Glomerular endothelial cell (primary cell): ENCODE data around the gene DERA. TPM values are rescaled to one million over a fixed set of nuclear protein-coding genes. Genes with fewer than 3 reads are reported as not detected.
"Not testable (repeated sequence)": the region's sequence is repeated elsewhere in the genome, so short reads cannot be mapped to it uniquely, and the experiment has no call there.

Source experiments
- DNase-seq: peaks from one replicate; pipeline ENCODE4 v3.0.0-alpha.2; 2011; ENCODE audit warnings: low read depth, low spot score; ENCODE audit errors: extremely low read depth
- total RNA-seq: library from RNA; depleted of rRNA; stranded (reverse); fragments of >200 nt; gene quantifications from 2 replicates; pipeline ENCODE4 v1.2.3, GENCODE V29; 2015

Gene DERA
- total RNA-seq, 1 donor from 2014 or later = 35.7 TPM

DNA sequence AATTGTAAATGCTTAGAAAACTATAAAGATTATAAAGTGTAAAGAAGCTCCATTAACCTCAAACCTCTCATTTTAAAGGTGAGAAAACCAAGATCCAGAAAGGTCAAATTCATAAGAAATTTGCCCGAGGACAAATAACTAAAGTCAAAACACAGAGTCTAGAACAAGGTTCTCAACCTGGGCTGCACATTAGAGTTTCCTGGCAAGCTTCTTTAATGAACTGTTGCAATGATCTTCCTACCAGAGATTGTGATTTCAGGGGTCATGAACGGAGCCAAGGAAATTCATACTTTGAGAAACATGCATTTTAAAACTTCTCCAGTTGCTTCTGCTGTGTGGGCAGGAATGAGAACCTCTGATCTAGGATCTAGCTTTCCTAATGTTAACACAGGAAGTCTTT lies 86.8 kb downstream of the DERA start:
- DNase-seq = no peak

DNA sequence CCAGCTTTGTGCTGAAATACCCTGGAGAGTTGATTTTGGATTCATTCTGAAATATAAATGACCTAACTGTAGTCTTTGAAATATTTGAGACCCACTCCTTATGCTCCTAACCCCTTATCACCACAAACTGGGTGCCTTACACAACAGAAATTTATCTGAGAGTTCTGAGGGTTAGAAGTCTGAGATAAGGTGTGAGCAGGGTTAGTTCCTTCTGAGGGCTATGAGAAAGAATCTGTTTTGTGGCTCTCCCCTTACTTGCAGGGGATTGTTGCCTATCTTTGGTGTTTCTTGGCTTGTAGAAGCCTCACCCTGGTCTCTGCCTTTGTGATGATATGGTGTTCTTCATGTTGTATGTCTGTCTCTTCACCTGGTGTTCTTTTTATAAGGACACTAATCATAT lies 91.7 kb downstream of the DERA start:
- no peak for DNase-seq

DNA sequence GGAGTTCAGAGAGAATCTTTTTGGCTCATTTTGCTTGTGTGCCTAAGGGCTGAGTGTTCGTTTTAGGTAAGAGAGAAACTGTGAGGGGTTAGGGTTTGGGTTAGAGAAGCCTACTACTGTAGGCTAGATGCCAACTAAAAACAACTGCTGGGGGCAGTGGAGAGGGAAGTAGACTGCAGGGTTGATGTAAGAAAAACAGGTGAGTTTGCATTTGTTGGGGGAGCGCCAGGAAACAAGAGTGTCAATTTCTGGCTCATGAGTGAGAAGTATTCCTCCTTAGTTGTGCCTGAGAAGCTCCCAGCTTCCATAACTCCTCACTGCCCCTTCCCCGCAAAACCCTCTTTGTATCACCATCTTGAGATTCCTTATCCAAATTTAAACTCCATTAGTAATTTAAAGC lies 92.3 kb downstream of the DERA start:
- no peak for DNase-seq

DNA sequence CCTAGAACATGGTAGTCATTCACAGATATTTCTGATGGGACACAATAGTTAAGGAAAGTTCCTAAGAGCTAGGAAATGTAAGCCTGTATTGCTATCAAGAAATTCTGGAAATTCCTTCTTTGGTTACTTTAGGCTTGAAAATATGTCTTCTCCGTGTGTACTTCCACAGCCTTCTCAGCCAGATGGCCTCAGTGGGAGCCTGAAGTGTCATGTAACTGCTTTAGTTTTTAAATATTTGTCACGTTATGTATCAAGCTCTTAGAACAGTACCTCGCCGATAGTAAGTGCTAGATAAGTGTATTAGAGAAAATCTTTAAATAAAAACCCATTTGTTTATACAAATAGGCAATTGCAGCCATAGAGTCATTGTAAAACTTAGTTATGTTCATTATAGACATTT lies 95.6 kb downstream of the DERA start:
- DNase-seq = no peak

DNA sequence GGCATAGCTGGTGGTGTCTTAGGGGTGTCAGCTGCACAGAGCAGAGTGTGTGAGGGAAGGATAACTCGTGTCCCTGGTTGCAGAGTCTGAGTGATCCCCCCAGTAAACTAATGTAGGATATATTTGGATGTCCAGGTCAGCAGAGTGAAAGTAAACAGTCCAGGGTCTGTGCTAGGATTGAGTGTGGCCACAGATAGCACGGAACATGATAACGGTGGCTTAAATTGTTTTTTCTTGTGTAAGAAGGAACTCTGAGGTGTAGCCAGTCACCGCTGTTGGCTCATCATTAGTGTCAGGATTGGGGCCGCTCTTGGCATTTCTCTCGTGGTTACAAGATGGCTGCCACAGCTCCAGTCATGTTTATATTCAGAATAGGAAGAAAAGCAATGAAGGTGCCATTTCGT lies 97.3 kb downstream of the DERA start:
- no peak for DNase-seq

DNA sequence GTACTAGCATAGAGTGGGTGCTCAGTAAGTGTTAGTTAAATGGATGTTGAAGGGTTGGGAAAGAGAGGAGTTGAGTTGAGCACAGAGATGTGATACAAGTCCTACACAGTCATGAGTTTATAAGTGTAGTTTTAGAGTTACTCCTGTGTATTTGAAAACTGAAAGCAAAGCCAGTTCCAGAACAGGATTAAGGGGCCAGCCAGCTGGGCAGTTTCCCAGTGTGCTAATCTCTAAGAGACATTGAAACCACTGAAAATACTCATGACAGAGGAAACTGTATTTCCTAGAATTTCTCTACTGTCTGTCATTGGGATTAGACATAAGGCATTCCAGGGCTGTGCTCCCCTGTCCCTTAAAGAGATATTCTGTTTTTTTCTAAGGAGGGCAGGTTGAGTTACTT lies 101.0 kb downstream of the DERA start:
- no peak for DNase-seq

DNA sequence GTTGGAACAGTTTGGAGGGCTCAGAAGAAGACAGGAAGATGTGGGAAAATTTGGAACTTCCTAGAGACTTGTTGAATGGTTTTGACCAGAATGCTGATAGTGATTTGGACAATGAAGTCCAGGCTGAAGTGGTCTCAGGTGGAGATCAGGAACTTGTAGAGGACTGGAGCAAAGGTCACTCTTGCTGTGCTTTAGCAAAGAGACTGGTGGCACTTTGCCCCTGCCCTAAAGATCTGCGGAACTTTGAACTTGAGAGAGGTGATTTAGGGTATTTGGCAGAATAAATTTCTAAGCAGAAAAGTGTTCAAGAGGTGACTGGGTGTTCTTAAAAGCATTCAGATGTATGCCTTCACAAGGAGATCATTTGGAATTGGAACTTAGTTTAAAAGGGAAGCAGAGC lies 102.6 kb downstream of the DERA start:
- DNase-seq = not testable (repeated sequence)

DNA sequence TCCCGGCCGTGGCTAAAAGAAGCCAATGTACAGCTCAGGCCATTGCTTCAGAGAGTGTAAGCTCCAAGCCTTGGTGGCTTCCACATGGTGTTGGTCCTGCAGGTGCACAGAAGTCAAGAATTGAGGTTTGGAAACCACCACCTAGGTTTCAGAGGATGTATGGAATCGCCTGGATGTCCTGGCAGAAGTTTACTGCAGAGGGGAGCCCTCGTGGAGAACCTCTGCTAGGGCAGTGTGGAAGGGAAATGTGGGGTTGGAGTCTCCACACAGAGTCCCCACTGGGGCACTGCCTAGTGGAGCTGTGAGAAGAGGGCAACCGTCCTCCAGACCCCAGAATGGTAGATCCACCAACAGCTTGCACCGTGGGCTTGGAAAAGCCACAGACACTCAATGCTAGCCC lies 103.3 kb downstream of the DERA start:
- DNase-seq = not testable (repeated sequence)

DNA sequence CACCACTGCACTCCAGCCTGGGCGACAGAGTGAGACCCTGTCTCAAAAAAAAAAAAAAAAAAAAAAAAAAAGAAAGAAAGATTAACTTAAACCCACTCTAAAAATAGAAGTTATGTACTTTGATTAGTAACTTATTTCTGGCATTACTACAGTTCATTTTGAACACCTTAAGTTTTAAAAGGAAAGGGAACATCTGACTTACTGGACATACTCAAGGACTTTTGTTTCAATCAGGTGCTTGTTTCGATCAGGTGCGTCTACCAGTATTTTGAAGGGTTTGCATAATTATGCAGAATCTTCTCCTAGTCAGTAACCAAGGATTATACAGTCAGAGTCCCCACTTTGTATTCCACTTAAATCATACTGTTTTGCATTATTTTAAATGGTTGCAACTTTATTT lies 105.6 kb downstream of the DERA start:
- DNase-seq = no peak

DNA sequence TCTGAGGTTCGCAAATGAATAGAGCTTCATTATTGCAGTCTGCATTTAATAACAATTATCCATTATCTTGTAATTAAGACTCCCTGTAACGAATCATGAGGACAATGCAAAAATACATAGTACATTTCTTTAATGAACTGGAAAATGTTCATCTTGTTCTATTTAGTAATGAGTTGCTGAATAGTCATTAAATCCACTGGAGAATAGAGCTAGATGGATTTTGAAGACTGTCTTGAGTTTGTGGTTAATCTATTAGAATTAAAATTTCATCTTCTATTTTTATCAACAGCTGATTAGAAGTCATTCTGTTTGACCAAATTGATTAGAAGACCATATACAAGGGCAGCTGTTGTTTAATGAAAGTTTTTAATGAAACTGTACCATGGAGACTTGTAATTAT lies 107.2 kb downstream of the DERA start:
- no peak for DNase-seq

DNA sequence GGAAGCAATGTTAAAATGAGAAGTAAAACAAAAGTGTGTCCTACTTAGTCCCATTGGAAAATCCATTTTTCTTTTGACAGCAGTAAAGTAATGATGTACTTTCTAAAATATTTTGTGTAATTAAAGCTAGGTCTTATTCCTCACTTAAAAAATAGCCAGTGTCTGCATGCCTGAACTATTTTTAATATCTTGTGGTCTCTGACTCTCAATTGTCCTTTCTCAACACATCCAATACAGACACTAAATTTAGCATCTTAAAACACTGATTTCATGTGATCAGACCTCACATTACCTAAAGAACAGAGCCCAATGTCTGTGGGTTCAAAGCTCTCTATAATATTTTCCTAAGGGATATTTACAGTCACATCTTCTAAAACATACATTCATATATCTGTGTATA lies 108.0 kb downstream of the DERA start:
- DNase-seq = no peak

DNA sequence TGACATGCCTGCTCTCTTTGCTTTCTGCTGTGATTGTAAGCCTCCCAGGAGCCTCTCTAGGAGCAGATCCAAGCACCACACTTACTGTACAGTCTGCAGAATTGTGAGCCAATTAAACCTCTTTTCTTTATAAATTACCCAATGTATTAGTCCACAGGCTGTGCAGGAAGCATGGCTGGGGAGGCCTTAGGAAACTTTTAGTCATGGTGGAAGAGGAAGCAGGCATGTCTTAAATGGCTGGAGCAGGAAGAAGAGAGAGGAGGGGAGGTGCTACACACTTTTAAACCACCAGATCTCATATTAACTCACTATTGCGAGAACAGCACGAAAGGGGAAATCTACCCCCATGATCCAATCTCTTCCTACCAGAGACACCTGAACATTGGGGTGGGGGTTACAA lies 108.9 kb downstream of the DERA start:
- DNase-seq = no peak

DNA sequence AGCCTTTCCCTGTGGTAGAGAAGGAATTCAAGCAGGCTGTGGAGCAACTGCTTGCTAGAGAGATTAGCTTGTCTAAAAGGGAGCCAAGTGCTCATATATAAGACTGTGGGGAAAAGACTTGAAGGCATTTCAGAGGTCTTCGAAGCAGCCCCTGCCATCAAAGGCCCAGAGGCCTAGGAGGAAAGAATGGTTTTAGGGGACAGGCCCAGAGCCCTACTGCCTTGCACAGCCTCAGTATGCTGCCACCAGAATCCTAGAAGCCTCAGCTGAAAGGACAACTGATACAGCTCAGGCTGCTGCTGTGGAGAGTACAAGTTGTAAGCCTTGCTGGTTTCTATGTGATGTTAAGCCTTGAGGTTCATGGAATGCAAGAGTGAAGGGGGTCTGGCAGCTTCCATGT lies 109.9 kb downstream of the DERA start:
- no peak for DNase-seq

DNA sequence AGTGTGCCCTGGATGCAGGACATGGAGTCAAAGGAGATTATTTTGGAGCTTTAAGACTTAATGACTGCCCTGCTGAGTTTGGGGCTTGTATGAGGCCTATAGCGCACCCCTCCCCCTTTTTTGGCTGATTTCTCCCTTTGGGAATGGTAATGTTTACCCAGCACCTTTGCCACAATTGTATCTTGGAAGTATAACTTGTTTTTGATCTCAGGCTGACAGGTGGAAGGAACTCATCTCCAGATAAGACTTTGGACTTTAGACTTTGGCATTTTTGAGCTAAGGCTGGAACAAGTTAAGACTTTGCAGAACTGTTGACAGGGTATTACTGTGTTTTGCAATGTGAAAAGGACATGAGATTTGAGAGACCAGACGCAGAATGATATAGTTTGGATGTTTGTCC lies 110.5 kb downstream of the DERA start:
- DNase-seq = no peak

DNA sequence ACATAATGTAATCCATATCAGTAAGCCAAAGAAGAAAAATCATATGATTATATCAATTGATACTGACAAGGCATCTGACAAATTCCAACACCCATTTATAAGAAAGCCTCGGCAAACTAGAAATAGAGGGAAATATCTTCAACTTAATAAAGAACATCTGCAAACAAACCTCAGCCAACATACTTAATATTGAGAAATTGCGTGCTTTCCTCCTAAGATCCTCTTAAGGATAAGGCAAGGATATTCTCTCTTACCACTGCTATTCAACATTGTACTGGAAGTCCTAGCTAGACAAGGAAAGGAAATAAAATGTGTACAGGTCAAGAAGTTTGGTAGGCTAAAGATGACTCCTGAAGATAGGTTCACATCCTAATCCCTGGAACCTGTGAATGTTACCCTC lies 115.9 kb downstream of the DERA start:
- DNase-seq = no peak

DNA sequence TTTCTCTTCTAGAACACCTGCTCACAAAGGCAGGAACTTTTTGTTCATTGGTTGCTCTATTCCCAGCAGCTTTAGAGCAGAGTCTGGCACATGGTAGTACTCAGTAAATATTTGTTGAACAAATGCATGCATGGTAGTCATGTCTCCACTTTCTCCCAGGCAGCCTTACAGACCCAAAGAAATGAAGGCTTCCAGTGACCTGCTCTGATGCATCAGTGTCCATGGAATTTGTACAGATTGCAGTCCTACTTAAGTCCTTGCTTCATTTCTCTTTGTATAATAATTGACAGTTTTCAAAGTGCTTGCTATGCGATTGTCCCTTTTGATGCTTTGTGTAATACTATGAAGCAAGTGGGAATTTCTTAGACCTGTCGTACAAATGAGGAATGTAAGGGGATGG lies 119.6 kb downstream of the DERA start:
- no peak for DNase-seq

DNA sequence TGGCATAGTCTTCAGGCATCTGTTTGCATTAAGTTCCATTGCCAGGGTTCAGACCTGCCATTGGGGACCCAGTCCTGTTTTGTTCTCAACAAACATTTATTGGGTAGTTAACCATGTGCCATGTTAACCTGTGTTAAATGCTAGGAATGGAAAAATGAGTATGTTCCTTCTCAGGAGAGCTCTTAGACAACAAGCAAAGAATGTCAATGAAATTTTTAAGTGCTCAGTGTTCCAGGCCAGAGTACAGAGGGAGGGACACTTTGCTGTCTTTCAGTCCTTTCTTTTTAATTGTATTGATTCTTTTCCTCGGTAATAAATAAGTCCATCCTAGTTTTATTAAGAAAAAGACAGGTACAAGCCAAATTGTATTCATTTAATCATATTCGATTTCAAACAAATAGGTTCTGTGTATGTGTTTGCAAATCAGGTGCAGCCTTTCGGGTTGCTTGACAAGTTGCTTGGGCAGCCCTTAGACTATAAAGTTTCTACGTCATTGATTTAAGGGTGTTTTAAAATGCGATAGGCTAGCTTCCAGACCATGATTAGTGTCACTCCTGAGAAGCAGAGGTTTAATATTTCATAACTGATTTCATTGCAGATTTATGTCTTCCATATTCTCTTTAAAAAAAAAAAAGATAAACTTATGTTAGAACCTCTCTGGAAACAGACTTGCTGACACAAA lies 123.1 kb downstream of the DERA start:
- no peak for DNase-seq

DNA sequence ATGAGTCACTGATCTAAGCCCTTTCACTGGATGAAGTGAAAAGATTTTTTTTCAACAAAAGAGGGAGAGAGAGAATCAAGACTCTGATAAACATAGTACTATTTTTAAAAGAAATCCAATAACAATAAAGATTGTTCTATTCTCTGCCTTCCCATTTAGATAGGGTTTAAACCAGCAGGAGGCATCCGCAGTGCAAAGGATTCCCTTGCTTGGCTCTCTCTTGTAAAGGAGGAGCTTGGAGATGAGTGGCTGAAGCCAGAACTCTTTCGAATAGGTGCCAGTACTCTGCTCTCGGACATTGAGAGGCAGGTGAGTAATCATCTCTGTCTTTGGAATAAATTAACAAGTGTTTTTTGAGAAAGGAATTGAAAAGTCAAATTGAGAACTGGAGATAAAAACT lies 124.9 kb downstream of the DERA start:
- DNase-seq = no peak

DNA sequence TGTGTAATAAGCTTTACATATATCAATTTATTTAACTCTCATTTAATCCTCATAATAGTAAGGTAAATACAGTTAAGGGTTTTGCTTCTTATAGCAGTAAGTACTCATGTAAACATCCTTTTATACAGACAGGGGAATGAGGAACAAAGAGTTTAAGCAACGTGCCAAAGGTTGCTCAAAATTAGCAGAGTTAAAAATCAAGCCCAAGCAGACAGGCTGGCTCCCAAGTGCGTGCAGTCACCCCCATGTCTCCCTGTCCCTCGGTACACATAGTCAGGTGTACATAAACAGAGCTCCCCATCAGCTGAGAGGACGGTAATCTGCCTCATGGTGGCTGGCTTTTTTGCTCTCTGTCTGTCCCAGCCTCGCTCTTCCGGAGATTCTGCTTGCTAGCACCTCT lies 126.4 kb downstream of the DERA start:
- DNase-seq = no peak

DNA sequence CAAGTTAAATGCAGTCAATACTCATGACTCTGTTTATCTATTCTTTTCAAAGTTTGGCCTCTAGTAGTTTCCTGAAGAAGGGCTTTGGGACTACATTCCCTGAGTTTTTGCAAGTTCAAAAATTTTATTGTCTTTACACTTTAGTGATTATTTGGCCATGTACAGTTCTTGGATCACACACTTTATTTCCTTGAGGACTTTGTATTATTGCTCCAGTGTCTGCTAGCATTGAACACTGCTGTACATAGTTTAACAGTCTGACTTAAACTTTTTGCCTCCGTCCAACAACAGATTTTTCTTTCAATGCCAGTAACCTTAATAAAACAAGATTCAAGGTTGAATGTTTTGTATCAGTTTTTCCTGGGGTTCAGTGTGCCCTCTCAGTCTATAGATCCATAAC lies 132.3 kb downstream of the DERA start:
- no peak for DNase-seq

DNA sequence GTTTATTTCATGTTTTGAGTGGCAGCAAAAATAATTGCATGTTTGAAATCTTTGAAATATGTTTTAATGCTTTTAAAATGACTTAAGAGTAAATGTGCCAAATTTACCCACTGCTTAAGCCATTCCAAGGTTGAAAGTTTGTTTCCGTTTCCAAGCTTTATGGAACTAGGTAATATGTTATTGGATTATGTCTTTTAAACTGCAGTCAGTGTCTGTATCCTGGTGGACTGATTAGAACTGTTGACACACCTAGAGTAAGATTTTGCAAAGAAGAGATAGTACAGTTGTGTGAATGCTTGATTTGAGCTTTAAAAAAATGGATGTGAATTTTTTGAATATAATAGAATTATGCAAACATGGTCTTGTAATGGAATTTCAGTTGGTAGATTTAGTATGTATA lies 135.1 kb downstream of the DERA start:
- DNase-seq = no peak

DNA sequence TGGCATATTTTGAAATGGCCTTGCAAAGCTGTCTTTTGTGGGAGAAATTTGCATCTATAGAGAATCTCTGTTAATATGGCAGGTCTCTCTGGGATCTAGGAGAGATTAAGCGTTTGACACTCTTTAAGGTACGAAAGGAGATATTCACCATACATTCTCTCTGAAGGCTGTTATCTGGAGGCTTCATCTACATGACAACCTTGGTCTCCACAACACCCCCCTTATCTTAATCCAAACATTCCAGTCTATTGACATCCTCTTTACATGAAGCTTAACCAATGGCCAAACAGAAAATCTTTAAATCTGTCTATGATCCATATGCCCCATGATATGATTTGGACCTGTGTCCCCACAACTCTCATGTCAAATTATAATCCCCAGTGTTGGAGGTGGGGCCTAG lies 137.4 kb downstream of the DERA start:
- no peak for DNase-seq

DNA sequence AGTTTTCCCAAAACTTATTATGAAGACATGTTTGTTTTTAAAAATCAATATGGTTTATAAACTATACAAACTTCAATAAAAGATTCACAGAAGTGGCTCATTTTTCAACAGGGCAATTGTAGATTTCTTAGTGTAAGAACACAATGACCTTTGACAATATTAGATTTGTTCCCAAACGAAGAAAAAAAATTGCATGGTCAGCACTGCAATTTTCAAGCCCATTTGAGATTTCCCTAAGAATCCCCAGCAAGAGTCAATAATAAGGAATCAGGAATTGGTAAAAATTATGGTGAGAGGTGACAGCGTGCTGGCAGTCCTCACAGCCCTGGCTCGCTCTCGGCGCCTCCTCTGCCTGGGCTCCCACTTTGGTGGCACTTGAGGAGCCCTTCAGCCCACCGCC lies 145.8 kb downstream of the DERA start:
- no peak for DNase-seq
